ENCODE measurements around the gene ANKRD42. TPM values are rescaled to one million over a fixed set of nuclear protein-coding genes. Genes with fewer than 3 reads are reported as not detected.
A peak's percentile ranks its signal among the peaks of the same experiment; 100 is the strongest.

ANKRD42 gene
- total and polyA plus RNA-seq, 2 donors (not counting 3 experiments of a cell fraction or from before 2014, with no cell fraction given), result 3.3 to 6.6 TPM

GRCh38 chr11:83156144-83156995 lies 37.1 kb upstream of the ANKRD42 start:
- BruUV-seq (replicated peaks), result TSS peak; percentile 69
- Histone ChIP-seq H3K27ac (ENCODE audit: insufficient read depth, low read depth, low read length) (peak overlapping the region; percentile 57), H3K27me3 (ENCODE audit: control insufficient read depth in 2 of 2, insufficient read depth in 2 of 2, low read length in 2 of 2) (no peaks in the 10 kb centered on the region), H3K4me1 (ENCODE audit: control insufficient read depth, extremely low read depth, insufficient read depth, low read length) (peaks cover 23% of the 10 kb centered on the region), H2AFZ (ENCODE audit: low read depth, low read length) (peak overlapping the region; percentile 89), H4K20me1 (replicated peaks; ENCODE audit: control insufficient read depth, extremely low read depth, insufficient read depth, low read length) (peaks cover 13% of the 10 kb centered on the region), H3K4me2 (ENCODE audit: insufficient read depth, low read length) (peak overlapping the region; percentile 89), H3K9me3 (replicated peaks; ENCODE audit: control insufficient read depth, insufficient read depth, low read length) (no peaks in the 10 kb centered on the region), H3K36me3 (ENCODE audit: control insufficient read depth in 2 of 2, extremely low read depth in 1 of 2, insufficient read depth in 2 of 2, low read length in 2 of 2) (peaks cover 0 to 5% of the 10 kb centered on the region in 2 experiments), H3K9me1 (replicated peaks; ENCODE audit: control insufficient read depth, extremely low read depth, insufficient read depth, low read length) (no peaks in the 10 kb centered on the region), H3K9ac (replicated peaks; ENCODE audit: extremely low read depth, insufficient read depth, low read length) (peak overlapping the region; percentile 54), H3K79me2 (ENCODE audit: control insufficient read depth, insufficient read depth, low read length) (peaks cover 44% of the 10 kb centered on the region), H3K4me3 (replicated peaks in 1 of 3; ENCODE audit: insufficient read depth in 1 of 3, low read depth in 1 of 3, low read length in 3 of 3) (peak overlapping the region; percentile 76 to 93 (median 83))
- intact Hi-C loops (cut with micrococcal nuclease), result loop anchor here (1.0 to 5.0 kb wide), 12 partner anchors 69 to 379 kb away; partner anchors contain the start of genes CCDC90B, DDIAS and RAB30
- DNase-seq (ENCODE audit: low read depth, low spot score) (peak; percentile 100), FAIRE-seq (peak; percentile 97)
- dilution Hi-C loops (cut with MboI; ENCODE audit: extremely low pct_ligation_motif_present, low sequenced_read_pairs), result no loop called here
- POLR2A ChIA-PET, result interaction anchor here (0.7 to 2.0 kb wide), 20 partner anchors 9 to 389 kb away, joined by 3 to 10 read pairs (median 4); partner anchors contain the start of genes ANKRD42, CCDC90B, DDIAS and PRCP
- TF ChIP-seq MYC (IDR thresholded peaks at IDR 0.05; ENCODE audit: low read depth, low read length) (no peak), POLR2A (IDR thresholded peaks at IDR 0.05; ENCODE audit: low read depth, low read length) (no peak), EZH2 (IDR thresholded peaks at IDR 0.05; ENCODE audit: borderline replicate concordance, low read depth, low read length, severe bottlenecking) (no peak), MAX (IDR thresholded peaks at IDR 0.05; ENCODE audit: insufficient read depth, insufficient read length) (no peak), FOS (IDR thresholded peaks at IDR 0.05; ENCODE audit: borderline replicate concordance, insufficient read depth, low read length) (no peak), GATA2 (IDR thresholded peaks at IDR 0.05; ENCODE audit: insufficient read depth, insufficient read length, low read depth, low read length) (no peak), POLR2AphosphoS5 (IDR thresholded peaks at IDR 0.05; ENCODE audit: insufficient read depth, low read depth, low read length) (no peak), JUN (IDR thresholded peaks at IDR 0.05; ENCODE audit: borderline replicate concordance, insufficient read depth, insufficient read length, low read depth) (no peak)
- TF ChIP-seq, protein P1, sequence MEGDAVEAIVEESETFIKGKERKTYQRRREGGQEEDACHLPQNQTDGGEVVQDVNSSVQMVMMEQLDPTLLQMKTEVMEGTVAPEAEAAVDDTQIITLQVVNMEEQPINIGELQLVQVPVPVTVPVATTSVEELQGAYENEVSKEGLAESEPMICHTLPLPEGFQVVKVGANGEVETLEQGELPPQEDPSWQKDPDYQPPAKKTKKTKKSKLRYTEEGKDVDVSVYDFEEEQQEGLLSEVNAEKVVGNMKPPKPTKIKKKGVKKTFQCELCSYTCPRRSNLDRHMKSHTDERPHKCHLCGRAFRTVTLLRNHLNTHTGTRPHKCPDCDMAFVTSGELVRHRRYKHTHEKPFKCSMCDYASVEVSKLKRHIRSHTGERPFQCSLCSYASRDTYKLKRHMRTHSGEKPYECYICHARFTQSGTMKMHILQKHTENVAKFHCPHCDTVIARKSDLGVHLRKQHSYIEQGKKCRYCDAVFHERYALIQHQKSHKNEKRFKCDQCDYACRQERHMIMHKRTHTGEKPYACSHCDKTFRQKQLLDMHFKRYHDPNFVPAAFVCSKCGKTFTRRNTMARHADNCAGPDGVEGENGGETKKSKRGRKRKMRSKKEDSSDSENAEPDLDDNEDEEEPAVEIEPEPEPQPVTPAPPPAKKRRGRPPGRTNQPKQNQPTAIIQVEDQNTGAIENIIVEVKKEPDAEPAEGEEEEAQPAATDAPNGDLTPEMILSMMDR (IDR thresholded peaks at IDR 0.05; ENCODE audit: extremely low read depth in 1 of 2, insufficient read depth in 1 of 2, low read depth in 1 of 2, low read length in 2 of 2), result no peak
- CTCF ChIA-PET, result interaction anchor here (0.7 to 2.2 kb wide), 8 partner anchors 31 to 380 kb away, joined by 3 to 14 read pairs (median 6); partner anchors contain the start of genes ANKRD42, DDIAS and PRCP
